AG10803 (cell line): ENCODE results near the gene PRR12.

Experiments used
- DNase-seq: peaks from one replicate; pipeline ENCODE4 v3.0.0; 2010; ENCODE audit warnings: low read depth
- H3K4me3 ChIP-seq: 2 replicates; pipeline ENCODE4 v1.5.1; 2011; ENCODE audit warnings: mild to moderate bottlenecking, low read length, control low read depth
- TF ChIP-seq, protein P1 (sequence below): conservative IDR thresholded peaks from 2 replicates; pipeline ENCODE4 v1.5.1; 2011; ENCODE audit warnings: mild to moderate bottlenecking, low read length, control low read depth, inconsistent platforms

The PRR12 gene

DNA sequence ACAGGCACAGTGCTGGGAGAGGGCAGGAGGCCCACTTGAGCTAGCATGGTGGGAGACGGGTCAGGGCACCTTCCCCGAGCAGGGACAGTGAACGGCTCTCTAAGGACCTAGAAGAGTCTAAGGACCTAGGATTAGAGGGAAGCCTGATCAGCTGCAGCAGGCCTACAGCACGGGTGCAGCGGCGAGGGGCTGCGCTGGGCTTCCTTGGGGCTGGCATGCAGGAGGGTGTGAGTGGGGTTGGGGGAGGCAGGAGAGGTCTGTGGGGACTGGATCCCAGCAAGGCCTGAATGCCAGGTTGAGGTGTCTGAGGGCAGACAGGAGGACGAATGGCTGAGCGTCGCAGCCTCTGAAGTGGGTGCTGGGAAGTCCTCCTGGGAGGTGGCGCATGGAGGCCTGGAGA lies 54.6 kb downstream of the PRR12 start:
- no peak overlapping the region for H3K4me3 ChIP-seq
- DNase-seq: no peak
- TF ChIP-seq, protein P1, sequence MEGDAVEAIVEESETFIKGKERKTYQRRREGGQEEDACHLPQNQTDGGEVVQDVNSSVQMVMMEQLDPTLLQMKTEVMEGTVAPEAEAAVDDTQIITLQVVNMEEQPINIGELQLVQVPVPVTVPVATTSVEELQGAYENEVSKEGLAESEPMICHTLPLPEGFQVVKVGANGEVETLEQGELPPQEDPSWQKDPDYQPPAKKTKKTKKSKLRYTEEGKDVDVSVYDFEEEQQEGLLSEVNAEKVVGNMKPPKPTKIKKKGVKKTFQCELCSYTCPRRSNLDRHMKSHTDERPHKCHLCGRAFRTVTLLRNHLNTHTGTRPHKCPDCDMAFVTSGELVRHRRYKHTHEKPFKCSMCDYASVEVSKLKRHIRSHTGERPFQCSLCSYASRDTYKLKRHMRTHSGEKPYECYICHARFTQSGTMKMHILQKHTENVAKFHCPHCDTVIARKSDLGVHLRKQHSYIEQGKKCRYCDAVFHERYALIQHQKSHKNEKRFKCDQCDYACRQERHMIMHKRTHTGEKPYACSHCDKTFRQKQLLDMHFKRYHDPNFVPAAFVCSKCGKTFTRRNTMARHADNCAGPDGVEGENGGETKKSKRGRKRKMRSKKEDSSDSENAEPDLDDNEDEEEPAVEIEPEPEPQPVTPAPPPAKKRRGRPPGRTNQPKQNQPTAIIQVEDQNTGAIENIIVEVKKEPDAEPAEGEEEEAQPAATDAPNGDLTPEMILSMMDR: no peak

DNA sequence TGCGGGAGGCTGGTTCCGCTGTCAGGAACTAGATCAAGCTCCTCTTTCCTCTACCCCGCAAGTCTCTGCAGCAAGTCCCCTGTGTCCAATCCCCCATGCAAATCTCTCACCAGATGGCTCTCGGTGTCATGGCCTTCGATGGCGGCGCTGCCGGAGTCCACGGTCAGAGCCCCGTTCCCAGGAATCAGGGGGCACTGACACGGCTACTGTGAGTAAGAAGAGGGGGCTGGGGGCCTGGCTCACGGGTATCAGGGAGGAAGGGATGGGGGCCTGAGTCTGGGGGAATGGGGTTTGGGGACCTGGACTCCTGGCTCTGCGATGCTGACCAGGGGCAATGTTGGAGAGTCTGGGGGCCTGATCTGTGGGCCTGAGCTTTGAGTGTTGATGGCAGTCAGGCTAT lies 55.0 kb downstream of the PRR12 start:
- TF ChIP-seq, protein P1: no peak
- H3K4me3 ChIP-seq: no peak overlapping the region
- no peak for DNase-seq

DNA sequence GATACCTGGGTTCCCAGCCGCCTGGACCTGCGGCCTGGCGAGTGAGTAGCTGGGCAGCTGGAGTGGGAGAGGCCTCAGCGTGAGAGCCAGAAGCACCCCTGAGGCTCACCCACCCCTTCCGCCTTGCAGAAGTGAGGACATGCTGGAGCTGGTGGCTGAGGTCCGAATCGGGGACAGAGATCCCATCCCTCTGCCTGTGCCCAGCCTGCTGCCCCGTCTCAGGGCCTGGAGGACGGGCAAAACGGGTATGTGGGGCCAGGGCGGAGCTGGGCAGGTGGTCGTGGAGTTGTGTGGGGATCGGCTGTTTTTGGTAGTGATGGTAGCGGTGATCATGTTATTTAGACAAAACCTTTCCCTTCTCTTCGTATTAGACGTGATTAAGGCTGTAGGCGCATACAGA lies 55.6 kb downstream of the PRR12 start:
- H3K4me3 ChIP-seq: no peak overlapping the region
- TF ChIP-seq, protein P1: no peak
- no peak for DNase-seq

DNA sequence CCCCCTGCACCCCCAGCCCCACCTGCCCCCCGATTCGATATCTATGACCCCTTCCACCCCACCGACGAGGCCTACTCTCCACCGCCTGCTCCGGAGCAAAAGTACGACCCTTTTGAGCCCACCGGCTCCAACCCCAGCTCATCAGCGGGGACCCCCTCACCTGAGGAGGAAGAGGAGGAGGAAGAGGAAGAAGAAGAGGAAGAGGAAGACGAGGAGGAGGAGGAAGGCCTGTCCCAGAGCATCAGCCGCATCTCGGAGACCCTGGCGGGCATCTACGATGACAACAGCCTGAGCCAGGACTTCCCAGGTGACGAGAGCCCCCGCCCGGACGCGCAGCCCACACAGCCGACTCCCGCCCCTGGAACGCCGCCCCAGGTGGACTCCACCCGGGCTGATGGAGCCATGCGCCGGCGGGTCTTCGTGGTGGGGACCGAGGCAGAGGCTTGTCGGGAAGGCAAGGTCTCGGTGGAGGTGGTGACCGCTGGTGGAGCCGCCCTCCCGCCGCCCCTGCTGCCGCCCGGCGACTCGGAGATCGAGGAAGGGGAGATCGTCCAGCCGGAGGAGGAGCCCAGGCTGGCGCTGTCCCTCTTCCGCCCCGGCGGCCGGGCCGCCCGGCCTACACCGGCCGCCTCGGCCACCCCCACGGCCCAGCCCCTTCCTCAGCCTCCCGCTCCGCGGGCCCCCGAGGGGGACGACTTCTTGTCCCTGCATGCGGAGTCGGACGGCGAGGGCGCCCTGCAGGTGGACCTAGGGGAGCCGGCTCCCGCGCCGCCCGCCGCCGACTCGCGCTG lies 60.2 kb downstream of the PRR12 start:
- DNase-seq: no peak
- TF ChIP-seq, protein P1: no peak
- no peak overlapping the region for H3K4me3 ChIP-seq

DNA sequence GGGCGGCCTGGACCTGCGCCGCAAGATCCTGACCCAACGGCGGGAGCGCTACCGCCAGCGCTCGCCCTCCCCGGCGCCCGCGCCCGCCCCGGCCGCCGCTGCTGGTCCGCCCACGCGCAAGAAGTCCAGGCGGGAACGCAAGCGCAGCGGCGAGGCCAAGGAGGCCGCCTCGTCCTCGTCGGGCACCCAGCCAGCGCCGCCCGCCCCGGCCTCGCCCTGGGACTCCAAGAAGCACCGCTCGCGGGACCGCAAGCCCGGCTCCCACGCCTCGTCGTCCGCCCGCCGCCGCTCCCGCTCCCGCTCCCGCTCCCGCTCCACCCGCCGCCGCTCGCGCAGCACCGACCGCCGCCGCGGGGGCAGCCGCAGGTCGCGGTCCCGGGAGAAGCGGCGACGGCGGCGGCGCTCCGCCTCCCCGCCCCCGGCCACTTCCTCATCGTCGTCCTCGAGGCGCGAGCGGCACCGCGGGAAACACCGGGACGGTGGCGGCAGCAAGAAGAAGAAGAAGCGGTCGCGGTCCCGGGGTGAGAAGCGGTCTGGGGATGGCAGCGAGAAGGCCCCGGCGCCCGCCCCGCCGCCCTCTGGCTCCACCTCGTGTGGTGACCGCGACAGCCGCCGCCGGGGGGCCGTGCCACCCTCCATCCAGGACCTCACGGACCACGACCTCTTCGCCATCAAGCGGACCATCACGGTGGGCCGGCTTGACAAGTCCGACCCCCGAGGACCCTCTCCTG lies 61.0 kb downstream of the PRR12 start:
- H3K4me3 ChIP-seq: no peak overlapping the region
- DNase-seq: no peak
- TF ChIP-seq, protein P1: no peak

DNA sequence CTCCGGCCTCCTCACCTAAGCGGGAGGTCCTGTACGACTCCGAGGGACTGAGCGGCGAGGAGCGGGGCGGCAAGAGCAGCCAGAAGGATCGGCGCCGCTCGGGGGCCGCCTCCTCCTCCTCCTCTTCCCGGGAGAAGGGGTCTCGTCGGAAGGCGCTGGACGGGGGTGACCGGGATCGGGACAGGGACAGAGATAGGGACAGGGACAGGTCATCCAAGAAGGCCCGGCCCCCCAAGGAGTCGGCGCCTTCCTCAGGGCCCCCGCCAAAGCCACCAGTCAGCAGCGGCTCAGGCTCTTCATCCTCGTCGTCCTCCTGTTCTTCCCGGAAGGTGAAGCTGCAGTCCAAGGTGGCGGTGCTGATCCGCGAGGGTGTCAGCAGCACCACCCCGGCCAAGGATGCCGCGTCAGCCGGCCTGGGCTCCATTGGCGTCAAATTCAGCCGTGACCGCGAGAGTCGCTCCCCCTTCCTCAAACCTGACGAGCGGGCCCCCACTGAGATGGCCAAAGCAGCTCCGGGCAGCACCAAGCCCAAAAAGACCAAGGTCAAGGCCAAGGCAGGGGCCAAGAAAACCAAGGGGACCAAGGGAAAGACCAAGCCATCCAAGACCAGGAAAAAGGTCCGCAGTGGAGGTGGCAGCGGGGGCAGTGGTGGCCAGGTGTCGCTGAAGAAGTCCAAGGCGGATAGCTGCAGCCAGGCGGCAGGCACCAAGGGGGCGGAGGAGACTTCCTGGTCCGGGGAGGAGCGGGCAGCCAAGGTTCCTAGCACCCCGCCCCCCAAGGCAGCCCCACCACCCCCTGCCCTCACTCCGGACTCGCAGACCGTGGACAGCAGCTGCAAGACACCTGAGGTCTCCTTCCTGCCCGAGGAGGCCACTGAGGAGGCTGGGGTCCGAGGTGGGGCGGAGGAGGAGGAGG lies 61.8 kb downstream of the PRR12 start:
- no peak for DNase-seq
- TF ChIP-seq, protein P1: no peak
- no peak overlapping the region for H3K4me3 ChIP-seq
